NCI-H1105 (cell line): ENCODE results near the gene CREB5.

Source experiments
- DNase-seq: peaks from one replicate; lab custom pipeline; 2025; lab: John Stamatoyannopoulos, UW

Gene CREB5

DNA sequence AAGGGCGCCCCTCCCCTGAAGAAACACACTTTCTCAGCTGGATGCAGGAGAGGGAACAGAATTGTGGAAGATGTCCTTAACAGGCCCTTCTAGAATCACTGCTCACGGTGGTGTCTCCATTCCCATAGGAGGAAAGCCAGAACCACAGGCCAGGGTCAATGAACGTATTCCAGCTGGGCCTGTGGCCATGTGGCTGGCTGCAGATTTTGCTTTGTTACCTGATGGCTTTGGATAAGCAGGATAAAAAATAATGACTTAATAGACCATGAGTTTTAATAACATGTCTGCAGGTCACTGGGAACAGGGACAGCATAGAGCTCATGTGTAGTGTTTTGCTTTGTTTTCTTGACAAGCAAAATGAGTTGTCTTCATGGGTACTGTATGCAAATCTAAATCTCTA is 335.5 kb downstream of the CREB5 start:
- DNase-seq: no peak

DNA sequence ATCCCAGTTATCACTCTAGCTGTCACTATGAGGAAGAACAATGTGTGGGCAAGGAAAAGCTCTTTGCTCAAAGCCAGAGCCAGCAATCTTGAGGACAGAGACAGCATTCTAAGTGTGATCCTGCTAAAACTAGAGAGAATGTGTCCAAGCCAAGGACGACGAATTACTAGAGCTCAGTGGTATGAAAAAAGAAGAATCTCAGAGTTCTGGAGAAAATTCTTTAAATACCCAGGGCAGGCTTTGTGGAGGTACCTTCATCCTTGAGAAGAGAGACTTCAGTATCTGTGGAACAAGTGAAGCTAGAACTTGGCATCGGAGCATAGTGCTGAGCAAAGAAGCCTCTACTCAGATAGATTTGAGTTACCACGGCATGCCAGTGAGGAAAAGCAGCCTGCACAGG is 336.0 kb downstream of the CREB5 start:
- DNase-seq: no peak

DNA sequence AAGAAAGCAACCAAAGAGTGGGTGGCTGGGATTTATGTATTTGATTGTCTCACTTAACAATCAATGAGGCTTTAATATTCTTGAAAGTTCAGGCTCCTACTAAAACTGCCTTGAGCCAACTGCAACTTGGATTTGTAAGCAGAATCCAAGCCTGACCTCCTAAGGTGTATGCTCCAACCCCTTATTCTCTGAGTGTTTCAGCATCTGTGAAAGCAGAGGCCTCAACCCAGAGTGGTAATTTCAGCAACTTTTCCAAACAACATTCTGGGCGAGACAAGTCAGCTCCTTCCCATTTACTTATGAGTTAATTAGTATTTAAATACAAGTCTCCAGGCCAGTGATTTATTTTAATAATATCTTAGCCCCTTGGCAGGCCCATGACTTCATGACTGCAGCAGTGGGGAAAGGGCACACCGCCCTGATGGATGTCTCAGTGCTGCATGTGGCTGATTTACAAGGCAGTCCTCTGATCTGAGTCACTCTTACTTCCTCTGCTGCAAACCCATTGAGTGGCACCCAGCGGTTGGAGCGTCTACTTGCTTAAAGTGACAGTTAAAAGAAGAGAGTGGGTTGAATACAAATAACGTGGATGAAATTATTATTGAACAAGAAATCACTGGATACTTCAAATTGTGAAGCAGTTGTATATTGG is 336.7 kb downstream of the CREB5 start:
- DNase-seq: no peak

GRCh38 chr7:28749638-28750037 is 337.3 kb downstream of the CREB5 start:
- DNase-seq: no peak

DNA sequence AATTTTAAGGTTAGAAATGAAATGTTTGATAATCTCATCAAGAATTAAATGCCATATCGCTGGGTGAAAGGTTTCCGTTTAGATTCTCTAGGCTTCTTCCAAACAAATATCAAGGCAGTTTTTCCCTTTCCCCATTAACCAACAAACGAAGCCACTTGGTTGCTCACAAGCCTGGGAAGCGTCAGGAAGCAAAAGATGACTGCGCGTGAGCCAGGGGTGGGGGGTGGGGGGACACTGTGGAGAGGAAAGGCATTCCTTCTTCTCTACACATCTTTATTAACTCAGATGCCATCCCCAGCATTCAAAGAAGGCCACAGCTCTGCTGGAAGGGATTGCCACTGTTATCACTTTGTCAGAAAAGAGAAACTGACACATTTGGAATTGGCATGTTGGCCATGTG is 338.7 kb downstream of the CREB5 start:
- no peak for DNase-seq

DNA sequence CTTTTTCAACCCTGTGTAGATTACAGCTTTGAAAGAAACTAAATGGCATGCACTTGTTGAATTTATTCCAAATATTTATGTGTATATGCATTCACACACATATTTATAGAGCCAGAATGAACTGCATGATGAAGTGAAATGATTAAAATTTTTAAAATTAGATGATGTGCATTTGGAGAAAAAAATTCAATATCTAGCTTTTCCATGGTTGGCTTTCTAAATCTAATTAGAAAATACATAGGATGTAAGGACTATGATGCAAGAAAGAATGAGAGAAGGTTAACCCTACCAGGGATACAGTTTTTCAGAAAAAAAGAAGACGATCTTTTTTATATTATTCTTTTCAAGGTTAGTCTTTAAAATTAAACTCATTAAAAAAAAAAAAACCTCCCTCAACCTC is 341.3 kb downstream of the CREB5 start:
- DNase-seq: no peak

DNA sequence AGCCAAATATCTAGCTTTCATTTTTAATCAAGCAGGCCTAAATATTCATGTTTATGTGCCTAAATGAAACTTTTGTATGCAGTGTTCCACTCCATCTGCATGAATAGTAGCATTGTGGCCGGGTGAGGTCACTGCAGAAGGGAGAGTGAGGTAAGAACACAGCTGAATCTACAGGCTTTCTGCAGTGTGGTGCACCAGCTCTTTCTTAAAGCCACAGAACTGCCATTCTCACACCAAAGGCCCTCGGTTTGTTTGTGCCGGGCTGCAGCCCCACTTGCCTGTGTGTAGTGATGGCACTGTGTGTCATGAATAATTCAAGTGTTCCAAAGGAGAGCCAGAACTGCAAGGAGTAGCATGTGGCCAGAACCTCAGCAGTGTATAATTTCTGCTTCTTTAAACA is 341.7 kb downstream of the CREB5 start:
- DNase-seq: no peak

DNA sequence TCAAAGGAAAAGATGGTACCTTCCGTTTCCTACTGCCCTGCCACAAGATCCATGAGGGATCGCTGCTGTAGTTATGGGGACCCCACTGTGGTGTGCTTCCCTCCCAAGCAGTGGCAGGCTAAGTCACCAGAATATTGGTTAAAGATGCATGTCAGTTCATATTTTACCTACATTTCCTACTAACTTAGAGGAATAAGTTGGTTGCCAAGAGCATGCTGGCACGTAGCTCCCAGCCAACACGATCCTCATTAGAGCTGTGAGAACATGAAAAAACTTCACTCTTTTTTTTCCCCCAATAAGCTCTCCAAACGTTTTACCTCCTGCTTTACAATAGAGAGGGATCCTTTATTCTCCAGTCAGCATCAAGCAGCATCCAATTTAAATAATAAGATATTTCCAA is 342.1 kb downstream of the CREB5 start:
- DNase-seq: no peak

GRCh38 chr7:28755255-28755654 is 342.9 kb downstream of the CREB5 start:
- DNase-seq: no peak

DNA sequence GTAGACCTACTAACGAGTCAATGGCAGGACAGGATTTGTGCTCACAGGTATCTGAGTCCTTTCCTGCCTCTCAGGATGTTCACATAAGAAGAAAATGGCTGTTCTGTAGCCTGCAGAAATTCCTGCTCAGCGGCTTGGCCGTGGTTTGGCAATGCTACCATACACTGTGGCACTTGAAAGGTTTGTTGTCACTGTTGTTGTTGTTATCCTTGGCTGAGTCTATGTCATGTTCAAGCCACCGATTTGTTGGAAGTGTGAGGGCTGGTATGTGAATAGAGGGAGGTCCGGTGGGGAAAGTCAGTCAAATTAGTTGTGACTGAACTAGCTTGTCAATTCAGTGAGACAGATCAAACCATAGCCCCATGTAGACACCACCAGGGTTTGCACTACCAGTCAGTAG is 345.9 kb downstream of the CREB5 start:
- DNase-seq: no peak

DNA sequence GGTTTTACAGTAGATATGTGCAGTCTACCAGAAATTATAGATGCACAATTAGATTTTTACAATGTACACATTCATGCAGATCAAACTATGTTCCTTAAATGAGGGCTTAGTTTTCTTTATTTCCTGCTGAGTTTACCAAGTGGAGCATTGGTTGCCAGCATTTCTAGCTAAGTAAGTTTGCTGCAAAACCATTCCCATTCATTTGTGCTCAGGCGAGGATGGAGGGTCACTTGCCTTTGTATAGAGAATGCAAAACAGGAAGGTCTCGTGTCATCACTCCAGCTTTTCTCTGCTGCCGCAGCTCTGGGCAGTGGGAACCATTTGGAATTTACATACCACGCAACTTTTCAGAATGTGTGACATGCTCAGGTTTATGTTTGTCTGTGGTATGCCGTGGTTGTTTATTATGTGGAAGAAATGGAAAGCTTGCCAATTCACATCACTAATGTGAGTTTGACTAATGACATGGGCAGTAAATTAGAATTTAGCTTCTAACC is 347.2 kb downstream of the CREB5 start:
- no peak for DNase-seq

- no peak for DNase-seq
These were observed 349.2 kb downstream of the CREB5 start for GRCh38 chr7:28761505-28761904.

- no peak for DNase-seq
These were observed 350.3 kb downstream of the CREB5 start for GRCh38 chr7:28762651-28763050.

GRCh38 chr7:28766359-28766758 is 354.0 kb downstream of the CREB5 start:
- no peak for DNase-seq

DNA sequence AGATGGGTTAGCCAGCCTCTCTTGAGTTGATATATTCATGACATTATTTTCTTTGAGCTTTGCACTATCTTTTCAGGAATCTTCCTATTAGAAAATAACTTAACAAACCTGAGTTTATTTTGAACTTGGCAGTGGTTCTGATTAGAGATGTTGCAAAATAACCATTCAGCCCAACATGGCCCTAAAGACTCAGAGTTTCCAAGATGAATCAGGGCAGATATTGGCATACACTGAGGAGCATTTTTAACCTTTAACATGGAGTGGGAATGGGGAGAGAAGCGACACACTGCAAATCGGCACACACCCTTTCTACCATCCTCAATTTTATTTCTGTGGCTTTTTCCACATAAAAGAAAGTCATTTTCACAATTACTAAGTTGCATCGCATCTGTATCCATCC is 355.0 kb downstream of the CREB5 start:
- DNase-seq: no peak

DNA sequence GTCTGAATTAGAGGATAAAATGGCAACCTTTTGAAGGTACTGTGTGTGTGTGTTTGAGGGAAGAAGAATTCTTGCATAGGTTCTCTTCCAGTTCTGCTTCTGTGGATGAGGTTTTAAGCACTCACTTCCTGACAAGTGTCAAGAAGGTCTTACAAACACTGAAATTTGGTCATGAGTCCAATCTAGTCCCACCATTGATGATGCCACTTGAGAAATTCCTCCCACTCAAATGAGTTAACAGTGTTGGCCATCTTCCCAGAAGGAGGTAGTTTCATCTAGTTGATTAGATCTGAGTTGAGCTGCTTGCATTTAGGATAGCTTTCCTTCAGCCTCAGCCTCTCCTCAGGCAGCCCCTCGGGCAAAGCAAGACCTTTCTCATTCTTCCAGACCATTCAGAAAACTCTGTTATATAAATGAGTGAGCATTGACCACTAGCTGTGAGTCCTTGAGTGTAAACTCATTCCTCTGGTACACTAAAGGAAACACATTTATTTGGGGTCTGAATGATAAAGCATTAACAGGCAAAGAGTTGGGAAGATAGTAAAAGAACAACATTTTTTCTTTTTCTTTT is 356.3 kb downstream of the CREB5 start:
- peak; percentile 21 for DNase-seq

GRCh38 chr7:28771906-28772622 is 359.7 kb downstream of the CREB5 start:
- no peak for DNase-seq

GRCh38 chr7:28773423-28774145 is 361.3 kb downstream of the CREB5 start:
- peak; percentile 74 for DNase-seq

DNA sequence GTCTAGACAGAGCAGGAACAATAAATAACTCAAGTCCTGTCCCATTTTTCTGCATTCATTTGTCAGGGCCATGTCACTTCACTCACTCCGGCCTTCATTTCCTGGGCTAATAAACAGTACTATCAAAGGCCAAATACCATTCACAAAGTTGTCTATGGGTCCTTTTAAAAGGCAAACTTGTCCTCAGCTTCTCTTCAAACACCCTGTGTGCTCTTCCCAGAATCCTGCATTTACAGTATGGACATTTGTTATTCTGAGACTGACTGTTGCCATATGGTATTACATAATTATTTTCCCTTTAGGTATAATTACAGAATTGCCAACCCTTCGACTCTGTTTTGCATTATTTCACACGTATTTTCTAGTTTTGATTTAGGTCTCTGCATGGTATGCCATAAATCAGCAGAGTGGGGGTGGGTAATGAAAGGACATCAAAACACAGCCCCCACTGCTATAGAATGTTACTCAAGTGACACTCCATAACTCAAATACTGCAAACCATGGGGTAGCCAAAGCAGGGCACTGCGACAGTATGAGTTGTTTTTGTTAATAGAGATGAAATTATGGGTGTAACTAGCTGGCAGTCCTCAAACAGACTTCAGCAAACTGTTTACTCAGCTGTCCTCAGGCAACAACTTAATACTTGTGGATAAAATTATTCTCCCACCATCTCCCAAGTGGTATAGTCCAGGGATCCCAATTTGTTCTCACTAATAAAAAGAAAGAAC is 362.1 kb downstream of the CREB5 start:
- DNase-seq: peak; percentile 90

- no peak for DNase-seq
These were observed 364.3 kb downstream of the CREB5 start for GRCh38 chr7:28776463-28777157.

GRCh38 chr7:28778786-28779185 is 366.5 kb downstream of the CREB5 start:
- DNase-seq: no peak
